WTC11 (cell line): ENCODE data around the gene RNF150. TPM values are rescaled to one million over a fixed set of nuclear protein-coding genes. Genes with fewer than 3 reads are reported as not detected.

Experiments
- ATAC-seq: fragments of 200-7000 bp; cut with Tn5 transposase; 2 replicates; pipeline ENCODE4 v1.10.0; 2021; ENCODE audit warnings: mild to moderate bottlenecking, moderate library complexity
- CTCF ChIA-PET: fragments of 300-600 bp; sonication (Branson Sonifier 250); formaldehyde crosslinking; loops from one replicate; lab custom pipeline; 2021; ENCODE audit warnings: antibody characterized with exemption; lab: Charles Lee
- POLR2A ChIA-PET: fragments of 350-600 bp; sonication (Branson Sonifier 250); formaldehyde crosslinking; loops from one replicate; lab custom pipeline; 2021; ENCODE audit warnings: antibody characterized with exemption; lab: Charles Lee
- DNase-seq: peaks from one replicate; pipeline ENCODE4 v3.0.0; 2021; ENCODE audit warnings: low spot score
- H3K27ac Mint-ChIP-seq: 2 replicates; pipeline ENCODE4 v1.8.0; 2021; ENCODE audit warnings: mixed read lengths
- H3K27me3 Mint-ChIP-seq: 2 replicates; pipeline ENCODE4 v1.8.0; 2021; ENCODE audit warnings: low read depth, mild to moderate bottlenecking, moderate library complexity, mixed read lengths
- H3K36me3 Mint-ChIP-seq: 2 replicates; pipeline ENCODE4 v1.8.0; 2021; ENCODE audit warnings: mixed read lengths
- H3K4me1 Mint-ChIP-seq: 2 replicates; pipeline ENCODE4 v1.8.0; 2022; ENCODE audit warnings: mixed read lengths
- H3K4me3 Mint-ChIP-seq: 2 replicates; pipeline ENCODE4 v1.8.0; 2021; ENCODE audit warnings: mild to moderate bottlenecking, moderate library complexity, mixed read lengths
- H3K9me3 Mint-ChIP-seq: 2 replicates; pipeline ENCODE4 v1.8.0; 2021; ENCODE audit warnings: mixed read lengths
- CREB1 ChIP-seq: sonication (generic); formaldehyde crosslinking; IDR thresholded peaks from 2 replicates; pipeline ENCODE4 v1.8.0; 2023; ENCODE audit warnings: mild to moderate bottlenecking, missing genetic modification reagents
- EMX1 ChIP-seq: fragments of 250-450 bp; sonication (Bioruptor Pico); IDR thresholded peaks from 2 replicates; pipeline ENCODE4 v1.8.0; 2021; ENCODE audit warnings: mild to moderate bottlenecking
- FOXJ3 ChIP-seq: sonication (generic); formaldehyde crosslinking; IDR thresholded peaks from 2 replicates; pipeline ENCODE4 v1.9.0; 2021; ENCODE audit warnings: missing genetic modification reagents, mild to moderate bottlenecking, borderline replicate concordance
- FOXK1 ChIP-seq: sonication (generic); formaldehyde crosslinking; IDR thresholded peaks from 2 replicates; pipeline ENCODE4 v1.8.0; 2022; ENCODE audit warnings: mild to moderate bottlenecking, moderate library complexity, missing genetic modification reagents
- IRF2 ChIP-seq: sonication (generic); formaldehyde crosslinking; IDR thresholded peaks from 2 replicates; pipeline ENCODE4 v1.8.0; 2022; ENCODE audit warnings: low read depth, missing genetic modification reagents, borderline replicate concordance
- NFATC4 ChIP-seq: fragments of 250-450 bp; sonication (Bioruptor Pico); IDR thresholded peaks from 2 replicates; pipeline ENCODE4 v1.9.0; 2021; ENCODE audit warnings: mild to moderate bottlenecking
- NFE2L1 ChIP-seq: sonication (generic); formaldehyde crosslinking; IDR thresholded peaks from 2 replicates; pipeline ENCODE4 v1.8.1; 2023; ENCODE audit warnings: missing genetic modification reagents
- NR2C2 ChIP-seq: sonication (generic); formaldehyde crosslinking; IDR thresholded peaks from 2 replicates; pipeline ENCODE4 v1.8.0; 2022; ENCODE audit warnings: mild to moderate bottlenecking, missing genetic modification reagents
- PRRX2 ChIP-seq: fragments of 250-450 bp; sonication (Bioruptor Pico); IDR thresholded peaks from 2 replicates; pipeline ENCODE4 v1.8.0; 2021; ENCODE audit warnings: mild to moderate bottlenecking
- SOX15 ChIP-seq: fragments of 250-450 bp; sonication (Bioruptor Pico); IDR thresholded peaks from 2 replicates; pipeline ENCODE4 v1.9.0; 2021; ENCODE audit warnings: mild to moderate bottlenecking
- ZNF219 ChIP-seq: sonication (generic); formaldehyde crosslinking; IDR thresholded peaks from 2 replicates; pipeline ENCODE4 v1.8.0; 2023; ENCODE audit warnings: missing genetic modification reagents, mild to moderate bottlenecking, borderline replicate concordance
- ZNF671 ChIP-seq: fragments of 250-450 bp; sonication (Bioruptor Pico); IDR thresholded peaks from 2 replicates; pipeline ENCODE4 v1.8.0; 2021; ENCODE audit warnings: mild to moderate bottlenecking
- total RNA-seq: library from RNA; stranded (reverse); gene quantifications from 3 replicates; pipeline ENCODE4 v1.2.3, GENCODE V29; 2021
- TF ChIP-seq, protein P1 (sequence below): sonication (generic); formaldehyde crosslinking; IDR thresholded peaks from 2 replicates; pipeline ENCODE4 v1.8.1; 2023; ENCODE audit warnings: mild to moderate bottlenecking, moderate library complexity, missing genetic modification reagents
- TF ChIP-seq, protein P2 (sequence below): sonication (generic); formaldehyde crosslinking; IDR thresholded peaks from 2 replicates; pipeline ENCODE4 v1.8.0; 2022; ENCODE audit warnings: mild to moderate bottlenecking, missing genetic modification reagents
- TF ChIP-seq, protein P3 (sequence below): sonication (generic); formaldehyde crosslinking; IDR thresholded peaks from 2 replicates; pipeline ENCODE4 v1.8.0; 2023; ENCODE audit warnings: missing genetic modification reagents, mild to moderate bottlenecking, borderline replicate concordance
- TF ChIP-seq, protein P4 (sequence below): sonication (generic); formaldehyde crosslinking; IDR thresholded peaks from 2 replicates; pipeline ENCODE4 v1.8.1; 2023; ENCODE audit warnings: mild to moderate bottlenecking, missing genetic modification reagents
- TF ChIP-seq, protein P5 (sequence below): sonication (generic); formaldehyde crosslinking; conservative IDR thresholded peaks from 2 replicates; pipeline ENCODE4 v1.8.1; 2022; ENCODE audit warnings: mild to moderate bottlenecking, missing genetic modification reagents
- TF ChIP-seq, protein P6 (sequence below): sonication (generic); formaldehyde crosslinking; IDR thresholded peaks from 2 replicates; pipeline ENCODE4 v1.8.1; 2023; ENCODE audit warnings: mild to moderate bottlenecking, missing genetic modification reagents, borderline replicate concordance

Gene RNF150
- total RNA-seq, 1 experiment from 2014 or later, result 5.9 TPM

DNA sequence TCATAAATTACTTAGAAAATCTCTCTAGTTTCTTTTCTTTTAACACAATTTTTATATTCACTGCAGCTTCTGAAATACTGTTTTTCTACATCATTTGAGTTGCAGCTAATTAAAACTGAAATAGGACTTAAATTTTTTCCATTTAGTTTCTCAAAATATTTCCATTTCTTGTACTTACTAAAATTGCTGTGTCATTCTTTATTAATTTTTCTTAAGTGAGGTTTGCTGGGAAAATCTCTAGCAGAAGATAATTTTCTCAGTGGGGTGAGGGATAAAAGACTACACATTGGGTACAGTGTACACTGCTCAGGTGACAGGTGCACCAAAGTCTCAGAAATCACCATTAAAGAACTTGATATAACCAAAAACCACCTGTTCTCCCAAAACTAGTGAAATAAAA is 57.7 kb downstream of the RNF150 start (continued):
- TF ChIP-seq, protein P1, sequence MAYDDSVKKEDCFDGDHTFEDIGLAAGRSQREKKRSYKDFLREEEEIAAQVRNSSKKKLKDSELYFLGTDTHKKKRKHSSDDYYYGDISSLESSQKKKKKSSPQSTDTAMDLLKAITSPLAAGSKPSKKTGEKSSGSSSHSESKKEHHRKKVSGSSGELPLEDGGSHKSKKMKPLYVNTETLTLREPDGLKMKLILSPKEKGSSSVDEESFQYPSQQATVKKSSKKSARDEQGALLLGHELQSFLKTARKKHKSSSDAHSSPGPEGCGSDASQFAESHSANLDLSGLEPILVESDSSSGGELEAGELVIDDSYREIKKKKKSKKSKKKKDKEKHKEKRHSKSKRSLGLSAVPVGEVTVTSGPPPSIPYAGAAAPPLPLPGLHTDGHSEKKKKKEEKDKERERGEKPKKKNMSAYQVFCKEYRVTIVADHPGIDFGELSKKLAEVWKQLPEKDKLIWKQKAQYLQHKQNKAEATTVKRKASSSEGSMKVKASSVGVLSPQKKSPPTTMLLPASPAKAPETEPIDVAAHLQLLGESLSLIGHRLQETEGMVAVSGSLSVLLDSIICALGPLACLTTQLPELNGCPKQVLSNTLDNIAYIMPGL (CRISPR knock-in tag), result no peak
- TF ChIP-seq ZNF219 (CRISPR knock-in tag), result no peak
- TF ChIP-seq NFE2L1 (CRISPR knock-in tag), result no peak
- no peak for TF ChIP-seq CREB1 (CRISPR knock-in tag)
- TF ChIP-seq FOXK1 (CRISPR knock-in tag), result no peak
- TF ChIP-seq, protein P2, sequence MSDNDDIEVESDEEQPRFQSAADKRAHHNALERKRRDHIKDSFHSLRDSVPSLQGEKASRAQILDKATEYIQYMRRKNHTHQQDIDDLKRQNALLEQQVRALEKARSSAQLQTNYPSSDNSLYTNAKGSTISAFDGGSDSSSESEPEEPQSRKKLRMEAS (CRISPR knock-in tag), result no peak

DNA sequence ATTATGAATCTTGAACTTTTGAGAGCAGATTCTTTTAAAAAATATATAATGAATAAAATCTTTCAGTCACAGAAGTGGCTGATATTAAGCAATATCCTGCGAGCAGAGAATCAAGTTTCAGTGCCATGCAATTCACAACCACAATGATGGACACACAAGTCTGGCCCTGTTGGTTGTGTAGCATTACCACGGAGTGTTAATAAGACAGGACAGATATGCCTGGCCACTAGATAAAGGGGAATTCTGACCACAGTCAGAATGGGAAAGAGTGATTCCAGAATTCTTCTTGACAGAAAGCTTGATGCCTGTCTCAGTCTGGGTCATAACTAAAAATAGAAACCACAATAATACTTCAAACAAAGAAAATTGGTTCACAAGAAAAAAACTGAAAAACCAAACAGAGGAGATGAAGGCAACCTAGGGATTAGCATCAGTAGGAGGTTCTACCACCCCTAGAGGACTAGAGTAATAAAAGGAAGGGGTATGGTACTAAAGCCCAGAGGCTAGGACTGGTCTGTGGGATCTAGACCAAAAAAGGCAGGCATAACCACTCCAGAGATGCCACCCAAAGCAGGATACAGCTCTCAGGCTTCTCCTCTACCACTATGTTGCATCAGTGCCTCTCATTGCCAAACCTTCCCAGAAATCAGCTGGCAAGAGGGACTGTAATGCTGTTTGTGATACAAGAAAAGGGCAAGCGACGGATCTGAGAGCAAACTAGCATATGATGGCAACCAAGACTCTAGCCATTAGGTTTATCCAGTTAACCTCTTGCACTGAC is 59.0 kb downstream of the RNF150 start:
- CTCF ChIA-PET, result no interaction called here
- TF ChIP-seq, protein P3, sequence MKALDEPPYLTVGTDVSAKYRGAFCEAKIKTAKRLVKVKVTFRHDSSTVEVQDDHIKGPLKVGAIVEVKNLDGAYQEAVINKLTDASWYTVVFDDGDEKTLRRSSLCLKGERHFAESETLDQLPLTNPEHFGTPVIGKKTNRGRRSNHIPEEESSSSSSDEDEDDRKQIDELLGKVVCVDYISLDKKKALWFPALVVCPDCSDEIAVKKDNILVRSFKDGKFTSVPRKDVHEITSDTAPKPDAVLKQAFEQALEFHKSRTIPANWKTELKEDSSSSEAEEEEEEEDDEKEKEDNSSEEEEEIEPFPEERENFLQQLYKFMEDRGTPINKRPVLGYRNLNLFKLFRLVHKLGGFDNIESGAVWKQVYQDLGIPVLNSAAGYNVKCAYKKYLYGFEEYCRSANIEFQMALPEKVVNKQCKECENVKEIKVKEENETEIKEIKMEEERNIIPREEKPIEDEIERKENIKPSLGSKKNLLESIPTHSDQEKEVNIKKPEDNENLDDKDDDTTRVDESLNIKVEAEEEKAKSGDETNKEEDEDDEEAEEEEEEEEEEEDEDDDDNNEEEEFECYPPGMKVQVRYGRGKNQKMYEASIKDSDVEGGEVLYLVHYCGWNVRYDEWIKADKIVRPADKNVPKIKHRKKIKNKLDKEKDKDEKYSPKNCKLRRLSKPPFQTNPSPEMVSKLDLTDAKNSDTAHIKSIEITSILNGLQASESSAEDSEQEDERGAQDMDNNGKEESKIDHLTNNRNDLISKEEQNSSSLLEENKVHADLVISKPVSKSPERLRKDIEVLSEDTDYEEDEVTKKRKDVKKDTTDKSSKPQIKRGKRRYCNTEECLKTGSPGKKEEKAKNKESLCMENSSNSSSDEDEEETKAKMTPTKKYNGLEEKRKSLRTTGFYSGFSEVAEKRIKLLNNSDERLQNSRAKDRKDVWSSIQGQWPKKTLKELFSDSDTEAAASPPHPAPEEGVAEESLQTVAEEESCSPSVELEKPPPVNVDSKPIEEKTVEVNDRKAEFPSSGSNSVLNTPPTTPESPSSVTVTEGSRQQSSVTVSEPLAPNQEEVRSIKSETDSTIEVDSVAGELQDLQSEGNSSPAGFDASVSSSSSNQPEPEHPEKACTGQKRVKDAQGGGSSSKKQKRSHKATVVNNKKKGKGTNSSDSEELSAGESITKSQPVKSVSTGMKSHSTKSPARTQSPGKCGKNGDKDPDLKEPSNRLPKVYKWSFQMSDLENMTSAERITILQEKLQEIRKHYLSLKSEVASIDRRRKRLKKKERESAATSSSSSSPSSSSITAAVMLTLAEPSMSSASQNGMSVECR, result no peak
- no peak for TF ChIP-seq ZNF671 (CRISPR knock-in tag)
- TF ChIP-seq, protein P4, sequence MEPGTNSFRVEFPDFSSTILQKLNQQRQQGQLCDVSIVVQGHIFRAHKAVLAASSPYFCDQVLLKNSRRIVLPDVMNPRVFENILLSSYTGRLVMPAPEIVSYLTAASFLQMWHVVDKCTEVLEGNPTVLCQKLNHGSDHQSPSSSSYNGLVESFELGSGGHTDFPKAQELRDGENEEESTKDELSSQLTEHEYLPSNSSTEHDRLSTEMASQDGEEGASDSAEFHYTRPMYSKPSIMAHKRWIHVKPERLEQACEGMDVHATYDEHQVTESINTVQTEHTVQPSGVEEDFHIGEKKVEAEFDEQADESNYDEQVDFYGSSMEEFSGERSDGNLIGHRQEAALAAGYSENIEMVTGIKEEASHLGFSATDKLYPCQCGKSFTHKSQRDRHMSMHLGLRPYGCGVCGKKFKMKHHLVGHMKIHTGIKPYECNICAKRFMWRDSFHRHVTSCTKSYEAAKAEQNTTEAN (CRISPR knock-in tag), result no peak
- TF ChIP-seq, protein P5, sequence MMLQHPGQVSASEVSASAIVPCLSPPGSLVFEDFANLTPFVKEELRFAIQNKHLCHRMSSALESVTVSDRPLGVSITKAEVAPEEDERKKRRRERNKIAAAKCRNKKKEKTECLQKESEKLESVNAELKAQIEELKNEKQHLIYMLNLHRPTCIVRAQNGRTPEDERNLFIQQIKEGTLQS, result no peak
- TF ChIP-seq FOXJ3, result no peak
- TF ChIP-seq NR2C2, result no peak
- TF ChIP-seq SOX15 (CRISPR knock-in tag), result no peak
- no peak for TF ChIP-seq EMX1 (CRISPR knock-in tag)
- no peak for TF ChIP-seq NFATC4
- TF ChIP-seq PRRX2 (CRISPR knock-in tag), result no peak
- no peak for TF ChIP-seq IRF2 (CRISPR knock-in tag)
- TF ChIP-seq, protein P6, sequence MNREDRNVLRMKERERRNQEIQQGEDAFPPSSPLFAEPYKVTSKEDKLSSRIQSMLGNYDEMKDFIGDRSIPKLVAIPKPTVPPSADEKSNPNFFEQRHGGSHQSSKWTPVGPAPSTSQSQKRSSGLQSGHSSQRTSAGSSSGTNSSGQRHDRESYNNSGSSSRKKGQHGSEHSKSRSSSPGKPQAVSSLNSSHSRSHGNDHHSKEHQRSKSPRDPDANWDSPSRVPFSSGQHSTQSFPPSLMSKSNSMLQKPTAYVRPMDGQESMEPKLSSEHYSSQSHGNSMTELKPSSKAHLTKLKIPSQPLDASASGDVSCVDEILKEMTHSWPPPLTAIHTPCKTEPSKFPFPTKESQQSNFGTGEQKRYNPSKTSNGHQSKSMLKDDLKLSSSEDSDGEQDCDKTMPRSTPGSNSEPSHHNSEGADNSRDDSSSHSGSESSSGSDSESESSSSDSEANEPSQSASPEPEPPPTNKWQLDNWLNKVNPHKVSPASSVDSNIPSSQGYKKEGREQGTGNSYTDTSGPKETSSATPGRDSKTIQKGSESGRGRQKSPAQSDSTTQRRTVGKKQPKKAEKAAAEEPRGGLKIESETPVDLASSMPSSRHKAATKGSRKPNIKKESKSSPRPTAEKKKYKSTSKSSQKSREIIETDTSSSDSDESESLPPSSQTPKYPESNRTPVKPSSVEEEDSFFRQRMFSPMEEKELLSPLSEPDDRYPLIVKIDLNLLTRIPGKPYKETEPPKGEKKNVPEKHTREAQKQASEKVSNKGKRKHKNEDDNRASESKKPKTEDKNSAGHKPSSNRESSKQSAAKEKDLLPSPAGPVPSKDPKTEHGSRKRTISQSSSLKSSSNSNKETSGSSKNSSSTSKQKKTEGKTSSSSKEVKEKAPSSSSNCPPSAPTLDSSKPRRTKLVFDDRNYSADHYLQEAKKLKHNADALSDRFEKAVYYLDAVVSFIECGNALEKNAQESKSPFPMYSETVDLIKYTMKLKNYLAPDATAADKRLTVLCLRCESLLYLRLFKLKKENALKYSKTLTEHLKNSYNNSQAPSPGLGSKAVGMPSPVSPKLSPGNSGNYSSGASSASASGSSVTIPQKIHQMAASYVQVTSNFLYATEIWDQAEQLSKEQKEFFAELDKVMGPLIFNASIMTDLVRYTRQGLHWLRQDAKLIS (CRISPR knock-in tag), result no peak
- TF ChIP-seq, all 79 proteins: peak for 0
- H3K4me1 Mint-ChIP-seq, result peaks cover 15% of the 10 kb centered on the region
- no peak overlapping the region for H3K4me3 Mint-ChIP-seq
- H3K9me3 Mint-ChIP-seq, result no peaks in the 10 kb centered on the region
- no peaks in the 10 kb centered on the region for H3K36me3 Mint-ChIP-seq
- H3K27ac Mint-ChIP-seq, result no peak overlapping the region
- no peak for DNase-seq
- no peaks in the 10 kb centered on the region for H3K27me3 Mint-ChIP-seq
- POLR2A ChIA-PET, result interaction anchor here (0.6 kb wide), 1 partner anchor 92 kb away, joined by 3 read pairs; no protein-coding TSS in a partner anchor
- ATAC-seq, result no peak
